GM12878 (cell line): Measurements from ENCODE around the gene ICA1L. TPM values are rescaled to one million over a fixed set of nuclear protein-coding genes. Genes with fewer than 3 reads are reported as not detected.

Experiments used
- ATAC-seq: fragments of 200-7000 bp; cut with Tn5 transposase; 3 replicates; pipeline ENCODE4 v1.9.1; 2020; ENCODE audit warnings: mild to moderate bottlenecking, moderate library complexity
- BruUV-seq: library from RNA; stranded (reverse); fragments of 400-500 nt; replicated peaks from 2 replicates; lab custom pipeline; 2021; lab: Mats Ljungman, UMichigan
- CTCF ChIA-PET: fragments of 300-600 bp; sonication (Branson Sonifier 250); formaldehyde crosslinking; extraction: SDS; loops from one replicate; lab custom pipeline; 2021; ENCODE audit warnings: inconsistent platforms; lab: Yijun Ruan, JAX
- POLR2A ChIA-PET: fragments of 350-600 bp; formaldehyde crosslinking; extraction: SDS; loops from one replicate; lab custom pipeline; 2021; ENCODE audit warnings: inconsistent platforms; lab: Charles Lee
- RAD21 ChIA-PET: fragments of 300-600 bp; sonication (Branson Sonifier 250); formaldehyde crosslinking; loops from one replicate; lab custom pipeline; 2023; ENCODE audit warnings: antibody characterized with exemption; ENCODE audit not compliant: unreplicated experiment; lab: Charles Lee
- SMC1A ChIA-PET: fragments of 300-600 bp; sonication (Branson Sonifier 250); formaldehyde crosslinking; loops from one replicate; lab custom pipeline; 2023; ENCODE audit not compliant: unreplicated experiment, uncharacterized antibody; lab: Charles Lee
- DNase-seq: peaks from one replicate; pipeline ENCODE4 v3.0.0-alpha.2; 2011; ENCODE audit warnings: low read depth, low spot score
- FAIRE-seq: peaks from 3 replicates; lab custom pipeline; 2011; peaks lifted over from hg19 to GRCh38; lab: Jason Lieb, UNC
- H2AFZ ChIP-seq: 2 replicates; pipeline ENCODE4 v1.6.0; 2011; ENCODE audit warnings: low read depth, low read length, control low read depth; ENCODE audit not compliant: control insufficient read depth
- H3K27ac ChIP-seq: 2 replicates; pipeline ENCODE4 v1.5.1; 2011; ENCODE audit warnings: control low read depth; ENCODE audit not compliant: control insufficient read depth, insufficient read depth
- H3K27me3 ChIP-seq, 2 experiments: replicated peaks in 1 of 2; 2 replicates each; pipeline versions ENCODE4 v1.6.0 to v1.6.1; 2011; ENCODE audit warnings: low read length in 1 of 2; ENCODE audit not compliant: control insufficient read depth in 2 of 2, insufficient read depth in 2 of 2
- H3K36me3 ChIP-seq, 2 experiments: 2 replicates each; pipeline ENCODE4 v1.5.1; 2011; ENCODE audit warnings: low read length in 1 of 2; ENCODE audit not compliant: control insufficient read depth in 2 of 2, insufficient read depth in 2 of 2
- H3K4me1 ChIP-seq: 2 replicates; pipeline ENCODE4 v1.6.1; 2011; ENCODE audit warnings: mild to moderate bottlenecking, low read length, moderate library complexity, mixed read lengths; ENCODE audit not compliant: control insufficient read depth, insufficient read depth
- H3K4me2 ChIP-seq: 2 replicates; pipeline ENCODE4 v1.6.0; 2011; ENCODE audit warnings: control low read depth; ENCODE audit not compliant: control insufficient read depth, insufficient read depth
- H3K4me3 ChIP-seq: fragments of 200-600 bp; sonication (generic); 2 replicates; pipeline ENCODE4 v1.5.1; 2016
- H3K79me2 ChIP-seq: 2 replicates; pipeline ENCODE4 v1.6.0; 2011; ENCODE audit warnings: low read length; ENCODE audit not compliant: control insufficient read depth, insufficient read depth
- H3K9ac ChIP-seq: 2 replicates; pipeline ENCODE4 v1.8.0; 2011; ENCODE audit warnings: low read length, control low read depth, mixed read lengths; ENCODE audit not compliant: control insufficient read depth, insufficient read depth
- H3K9me3 ChIP-seq: replicated peaks from 3 replicates; pipeline ENCODE4 v1.5.1; 2011; ENCODE audit warnings: mild to moderate bottlenecking, low read length; ENCODE audit not compliant: control insufficient read depth, insufficient read depth
- H4K20me1 ChIP-seq: 2 replicates; pipeline ENCODE4 v1.6.0; 2011; ENCODE audit not compliant: control insufficient read depth, insufficient read depth
- CHD2 ChIP-seq: IDR thresholded peaks from 2 replicates; pipeline ENCODE4 v1.6.1; 2011; ENCODE audit warnings: low read depth, low read length, improper control_type of control experiment, borderline replicate concordance
- CREB1 ChIP-seq: IDR thresholded peaks from 2 replicates; pipeline ENCODE4 v1.6.1; 2012; ENCODE audit warnings: low read depth, mild to moderate bottlenecking, inconsistent platforms
- EP300 ChIP-seq, 2 experiments: fragments of 150-350 bp in 1 of 2; IDR thresholded peaks; 2 replicates each; pipeline ENCODE4 v1.6.1; 2011 to 2012; ENCODE audit warnings: low read depth in 2 of 2, low read length in 2 of 2, borderline replicate concordance in 1 of 2, improper control_type of control experiment in 1 of 2, inconsistent platforms in 1 of 2; ENCODE audit not compliant: control insufficient read depth in 1 of 2
- IRF4 ChIP-seq: IDR thresholded peaks from 2 replicates; pipeline ENCODE4 v1.6.1; 2011; ENCODE audit warnings: low read depth, low read length
- KLF5 ChIP-seq: fragments of 450-650 bp; IDR thresholded peaks from 2 replicates; pipeline ENCODE4 v1.6.1; 2014; ENCODE audit warnings: mild to moderate bottlenecking; ENCODE audit not compliant: partially characterized antibody
- NRF1 ChIP-seq: conservative IDR thresholded peaks from 2 replicates; pipeline ENCODE4 v1.6.1; 2011; ENCODE audit warnings: mild to moderate bottlenecking, low read depth, low read length, improper control_type of control experiment
- PAX8 ChIP-seq: fragments of 450-650 bp; IDR thresholded peaks from 2 replicates; pipeline ENCODE4 v1.6.1; 2017; ENCODE audit warnings: mild to moderate bottlenecking, moderate library complexity
- SREBF2 ChIP-seq: IDR thresholded peaks from 2 replicates; pipeline ENCODE4 v1.6.1; 2012; ENCODE audit warnings: mild to moderate bottlenecking, low read length
- TAF1 ChIP-seq: IDR thresholded peaks from 2 replicates; pipeline ENCODE4 v1.6.1; 2011; ENCODE audit warnings: mild to moderate bottlenecking, low read depth, low read length, borderline replicate concordance
- TCF12 ChIP-seq: IDR thresholded peaks from 2 replicates; pipeline ENCODE4 v1.6.1; 2011; ENCODE audit warnings: low read depth, mild to moderate bottlenecking, low read length
- WGBS: methylation state at CpG from one replicate; pipeline ENCODE4 v1.1.6; 2016; ENCODE audit warnings: low lambda C conversion rate; ENCODE audit not compliant: insufficient replicate concordance, insufficient coverage; ENCODE audit errors: missing lambda C conversion rate; 5-methylcytosine and 5-hydroxymethylcytosine counted together
- in situ Hi-C: fragments of 300-500 bp; cut with MboI; formaldehyde crosslinking; loops from 9 replicates; pipeline ENCODE4 v1.14.3; 2018; ENCODE audit warnings: mixed read lengths
- intact Hi-C: fragments of 100-400 bp; cut with micrococcal nuclease; formaldehyde crosslinking; loops from one replicate; pipeline ENCODE4 v1.14.2; 2022; ENCODE audit not compliant: unreplicated experiment
- polyA plus RNA-seq, 11 experiments: library from polyadenylated mRNA; depleted of rRNA in 4 of 11; unstranded in 6 of 11; stranded (reverse) in 5 of 11; fragments of >200 nt; fragmentation: Nextera tagmentation in 4 of 11; fragmentation: Illumina TruSeq in 1 of 11; extraction: Ambion mirVana in 4 of 11; extraction: Trizol in 1 of 11; gene quantifications; 1 replicate in 1 of 11; 2 replicates in 10 of 11; pipeline versions ENCODE4 v1.2.1 to v1.2.3, GENCODE V29; 2011 to 2016; ENCODE audit warnings: inconsistent platforms in 2 of 11, missing spikeins in 2 of 11, low read depth in 1 of 11
- total RNA-seq, 4 experiments: library from RNA; depleted of rRNA in 3 of 4; stranded (reverse); fragments of >200 nt in 3 of 4; fragmentation: Illumina TruSeq in 1 of 4; extraction: Trizol in 1 of 4; gene quantifications; 2 replicates each; pipeline versions ENCODE4 v1.2.1 to v1.2.3, GENCODE V29; 2013 to 2021
- TF ChIP-seq, protein P1 (sequence below): fragments of 450-650 bp; IDR thresholded peaks from 2 replicates; pipeline ENCODE4 v1.6.1; 2018; ENCODE audit warnings: mild to moderate bottlenecking, low read depth, moderate library complexity; ENCODE audit not compliant: partially characterized antibody
- TF ChIP-seq, protein P2 (sequence below): fragments of 150-350 bp; IDR thresholded peaks from 2 replicates; pipeline ENCODE4 v1.6.1; 2016; ENCODE audit warnings: low read depth, low read length

ICA1L gene
- total and polyA plus RNA-seq, 10 of the 15 experiments (the other 5 are each of a cell fraction or from before 2014, with no cell fraction given): 0.85 to 7.4 (median 3.6) TPM

DNA sequence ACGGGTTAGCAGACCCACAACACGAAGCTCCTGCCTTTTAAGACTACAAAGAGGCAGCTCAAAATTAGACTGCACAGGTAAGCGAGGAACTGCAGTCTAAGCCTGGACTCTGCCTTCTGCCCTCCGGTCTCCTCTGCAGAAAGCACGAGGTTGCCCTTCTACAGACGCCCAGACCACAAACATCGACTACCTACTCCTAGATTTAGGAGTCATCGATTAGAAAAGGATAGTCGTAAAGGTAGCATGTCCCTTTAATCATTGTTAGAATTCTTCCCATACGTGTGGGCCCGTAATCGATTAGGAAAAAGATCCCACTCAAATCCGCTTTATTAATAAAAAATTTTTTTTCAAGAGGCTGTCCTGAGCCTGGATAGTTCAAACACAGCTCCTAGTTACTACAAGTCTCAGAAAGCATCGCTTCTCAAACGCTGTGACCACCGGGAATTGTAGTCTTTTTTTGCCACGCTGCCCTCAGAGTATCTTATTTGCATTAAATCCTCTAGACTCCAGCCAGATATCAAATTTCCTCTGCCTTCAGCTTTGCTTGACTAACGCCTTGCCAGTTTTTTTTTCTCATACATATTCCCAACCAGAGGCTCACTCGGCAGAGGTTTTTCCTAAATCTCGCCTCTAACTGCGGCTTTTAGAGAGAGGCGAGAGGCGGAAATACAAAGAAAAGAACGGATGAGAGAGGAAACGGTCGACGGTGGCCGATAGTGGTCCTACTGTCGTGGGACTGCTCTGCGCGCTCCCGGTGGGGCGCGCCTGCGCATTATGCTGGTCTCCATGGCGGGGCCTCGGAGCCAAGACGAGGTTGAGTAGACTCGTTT lies 40.2 kb upstream of the ICA1L start, which contains the start of the genes CARF and WDR12 (continued):
- TF ChIP-seq, protein P1, sequence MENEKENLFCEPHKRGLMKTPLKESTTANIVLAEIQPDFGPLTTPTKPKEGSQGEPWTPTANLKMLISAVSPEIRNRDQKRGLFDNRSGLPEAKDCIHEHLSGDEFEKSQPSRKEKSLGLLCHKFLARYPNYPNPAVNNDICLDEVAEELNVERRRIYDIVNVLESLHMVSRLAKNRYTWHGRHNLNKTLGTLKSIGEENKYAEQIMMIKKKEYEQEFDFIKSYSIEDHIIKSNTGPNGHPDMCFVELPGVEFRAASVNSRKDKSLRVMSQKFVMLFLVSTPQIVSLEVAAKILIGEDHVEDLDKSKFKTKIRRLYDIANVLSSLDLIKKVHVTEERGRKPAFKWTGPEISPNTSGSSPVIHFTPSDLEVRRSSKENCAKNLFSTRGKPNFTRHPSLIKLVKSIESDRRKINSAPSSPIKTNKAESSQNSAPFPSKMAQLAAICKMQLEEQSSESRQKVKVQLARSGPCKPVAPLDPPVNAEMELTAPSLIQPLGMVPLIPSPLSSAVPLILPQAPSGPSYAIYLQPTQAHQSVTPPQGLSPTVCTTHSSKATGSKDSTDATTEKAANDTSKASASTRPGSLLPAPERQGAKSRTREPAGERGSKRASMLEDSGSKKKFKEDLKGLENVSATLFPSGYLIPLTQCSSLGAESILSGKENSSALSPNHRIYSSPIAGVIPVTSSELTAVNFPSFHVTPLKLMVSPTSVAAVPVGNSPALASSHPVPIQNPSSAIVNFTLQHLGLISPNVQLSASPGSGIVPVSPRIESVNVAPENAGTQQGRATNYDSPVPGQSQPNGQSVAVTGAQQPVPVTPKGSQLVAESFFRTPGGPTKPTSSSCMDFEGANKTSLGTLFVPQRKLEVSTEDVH: peak; percentile 35
- TF ChIP-seq CREB1: peak; percentile 63
- TF ChIP-seq PAX8: no peak
- TF ChIP-seq TCF12: no peak

DNA sequence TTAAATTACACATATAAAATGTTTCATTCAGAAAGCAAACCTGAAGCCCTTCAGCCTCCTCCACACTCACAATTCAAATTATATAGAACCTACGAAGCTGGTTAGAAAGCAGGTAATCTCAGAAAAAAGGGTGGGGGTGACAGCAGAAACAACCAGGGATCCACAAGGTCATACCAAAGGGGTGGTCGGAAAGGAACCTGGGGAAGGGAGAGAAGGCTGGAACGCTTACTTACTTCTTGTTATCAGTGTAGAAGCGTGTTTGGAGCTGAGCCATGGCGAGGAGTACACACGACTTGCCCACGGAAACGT lies 39.6 kb upstream of the ICA1L start:
- TF ChIP-seq NRF1 (no peak), CHD2 (no peak), KLF5 (no peak), TAF1 (no peak), EP300 (IDR thresholded peaks at IDR 0.05; ENCODE audit: borderline replicate concordance in 1 of 2, control insufficient read depth in 1 of 2, low read depth in 2 of 2, low read length in 2 of 2) (no peak), IRF4 (no peak), SREBF2 (no peak)
- TF ChIP-seq, protein P2, sequence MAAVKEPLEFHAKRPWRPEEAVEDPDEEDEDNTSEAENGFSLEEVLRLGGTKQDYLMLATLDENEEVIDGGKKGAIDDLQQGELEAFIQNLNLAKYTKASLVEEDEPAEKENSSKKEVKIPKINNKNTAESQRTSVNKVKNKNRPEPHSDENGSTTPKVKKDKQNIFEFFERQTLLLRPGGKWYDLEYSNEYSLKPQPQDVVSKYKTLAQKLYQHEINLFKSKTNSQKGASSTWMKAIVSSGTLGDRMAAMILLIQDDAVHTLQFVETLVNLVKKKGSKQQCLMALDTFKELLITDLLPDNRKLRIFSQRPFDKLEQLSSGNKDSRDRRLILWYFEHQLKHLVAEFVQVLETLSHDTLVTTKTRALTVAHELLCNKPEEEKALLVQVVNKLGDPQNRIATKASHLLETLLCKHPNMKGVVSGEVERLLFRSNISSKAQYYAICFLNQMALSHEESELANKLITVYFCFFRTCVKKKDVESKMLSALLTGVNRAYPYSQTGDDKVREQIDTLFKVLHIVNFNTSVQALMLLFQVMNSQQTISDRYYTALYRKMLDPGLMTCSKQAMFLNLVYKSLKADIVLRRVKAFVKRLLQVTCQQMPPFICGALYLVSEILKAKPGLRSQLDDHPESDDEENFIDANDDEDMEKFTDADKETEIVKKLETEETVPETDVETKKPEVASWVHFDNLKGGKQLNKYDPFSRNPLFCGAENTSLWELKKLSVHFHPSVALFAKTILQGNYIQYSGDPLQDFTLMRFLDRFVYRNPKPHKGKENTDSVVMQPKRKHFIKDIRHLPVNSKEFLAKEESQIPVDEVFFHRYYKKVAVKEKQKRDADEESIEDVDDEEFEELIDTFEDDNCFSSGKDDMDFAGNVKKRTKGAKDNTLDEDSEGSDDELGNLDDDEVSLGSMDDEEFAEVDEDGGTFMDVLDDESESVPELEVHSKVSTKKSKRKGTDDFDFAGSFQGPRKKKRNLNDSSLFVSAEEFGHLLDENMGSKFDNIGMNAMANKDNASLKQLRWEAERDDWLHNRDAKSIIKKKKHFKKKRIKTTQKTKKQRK: no peak
- Histone ChIP-seq H2AFZ (peak overlapping the region; percentile 99), H3K79me2 (peaks cover 42% of the 10 kb centered on the region), H3K4me2 (peak overlapping the region; percentile 69), H3K27ac (peak overlapping the region; percentile 93), H3K9ac (peak overlapping the region; percentile 88), H3K4me3 (peak overlapping the region; percentile 95), H3K36me3 (no peaks in the 10 kb centered on the region), H4K20me1 (no peaks in the 10 kb centered on the region), H3K9me3 (no peaks in the 10 kb centered on the region; the same call in 2 of the 3 replicates), H3K27me3 (no peaks in the 10 kb centered on the region), H3K4me1 (peaks cover 5% of the 10 kb centered on the region)
- ATAC-seq (peak; percentile 16), DNase-seq (no peak), FAIRE-seq (no peak)
- ChIA-PET CTCF (interaction anchor here (0.6 to 1.6 kb wide), 6 partner anchors 41 to 329 kb away, joined by 3 to 11 read pairs (median 3); no protein-coding TSS in a partner anchor), RAD21 (interaction anchor here (1.0 to 2.2 kb wide), 5 partner anchors 51 to 328 kb away, joined by 3 to 12 read pairs (median 4); partner anchors contain the start of gene CYP20A1), SMC1A (interaction anchor here (0.6 to 2.1 kb wide), 17 partner anchors 22 to 887 kb away, joined by 3 to 10 read pairs (median 4); partner anchors contain the start of genes ICA1L and NBEAL1), POLR2A (interaction anchor here (0.7 to 2.2 kb wide), 8 partner anchors 8 to 330 kb away, joined by 3 to 11 read pairs (median 3); partner anchors contain the start of genes CYP20A1 and ICA1L)
- 0% methylated on average over 8 of the region's 8 CpGs for WGBS
- TSS peak; percentile 63 for BruUV-seq
- intact Hi-C loops: loop anchor here (2.0 kb wide), 2 partner anchors 104 to 328 kb away; partner anchors contain the start of genes CYP20A1 and NBEAL1
- in situ Hi-C loops: no loop called here
